Muscle of back (tissue), 11 donors: Measurements from ENCODE around the gene EPHA7. TPM values are rescaled to one million over a fixed set of nuclear protein-coding genes. Genes with fewer than 3 reads are reported as not detected.

Experiments used
- DNase-seq, 3 donors: peaks; one replicate each; pipeline versions ENCODE4 v3.0.0 to v3.0.0-alpha.2; 2013
- polyA plus RNA-seq, 10 donors: library from polyadenylated mRNA; unstranded; fragments of 120-200 nt; gene quantifications; one replicate each; pipeline ENCODE4 v1.2.1, GENCODE V29; 2013; ENCODE audit not compliant: insufficient read length in 10 of 10

Gene EPHA7
- polyA plus RNA-seq, 10 donors = 3.8 to 14.8 (median 6.9) TPM

DNA sequence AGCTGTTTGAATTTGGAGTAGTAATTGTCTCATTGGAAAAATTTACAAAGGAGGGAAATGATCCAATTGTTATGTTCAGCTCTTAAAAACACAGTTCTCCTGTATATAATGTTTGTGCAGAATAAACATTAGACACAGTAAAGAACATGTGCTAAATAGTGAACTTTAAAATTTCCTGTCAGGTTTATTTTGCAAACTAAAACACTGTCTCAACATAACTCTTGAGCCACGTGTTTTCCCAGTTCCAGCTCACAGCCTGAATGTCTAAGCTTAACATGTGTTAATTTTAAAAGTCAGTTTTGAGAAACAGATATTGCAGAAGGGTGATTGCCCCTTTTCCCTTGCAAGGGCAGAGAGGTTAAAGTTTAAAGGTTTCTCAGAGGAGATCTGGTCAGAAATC lies 20.6 kb downstream of the EPHA7 start:
- DNase-seq = no peak

DNA sequence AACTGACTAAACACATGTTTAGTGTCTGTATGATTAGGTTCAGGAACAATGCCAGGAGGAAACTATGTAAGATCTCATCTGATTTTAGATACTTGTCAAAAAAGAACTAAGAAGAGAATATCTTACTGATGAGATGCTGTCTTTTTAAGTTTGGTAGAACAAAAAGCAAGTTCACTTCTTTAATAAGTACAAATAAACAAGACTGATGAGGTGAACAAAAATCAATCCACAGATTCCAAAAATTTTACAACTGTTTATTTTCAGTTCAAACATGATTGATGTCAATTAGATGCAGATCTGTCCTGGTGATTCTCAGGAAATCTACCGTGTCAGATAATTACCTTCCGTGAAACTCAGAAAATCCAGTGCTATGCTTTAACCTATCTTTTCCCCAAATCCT lies 24.9 kb downstream of the EPHA7 start:
- DNase-seq = no peak

DNA sequence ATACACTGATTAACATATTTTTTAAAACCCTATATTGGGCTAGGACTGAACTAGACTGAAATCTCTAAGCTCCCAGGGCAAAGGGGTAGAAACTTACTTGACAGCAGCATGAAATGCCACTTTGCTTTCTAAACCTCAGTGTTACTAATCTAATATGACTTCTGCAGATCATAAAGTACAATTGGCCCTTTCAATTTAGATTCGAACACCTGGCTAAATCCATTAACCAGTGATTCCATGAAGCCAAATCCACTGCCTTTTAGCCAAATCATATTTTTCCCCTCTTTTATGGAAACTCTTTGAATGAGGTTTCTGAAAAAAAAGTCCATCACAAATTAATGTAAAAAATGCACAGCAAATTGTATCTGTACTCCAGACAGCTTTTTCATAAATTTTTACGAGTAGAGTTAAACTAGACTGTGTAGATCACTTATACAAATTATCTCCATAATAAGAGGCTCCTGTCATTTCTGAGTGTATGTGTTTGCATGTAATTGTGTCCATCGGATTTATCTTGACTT lies 25.7 kb downstream of the EPHA7 start:
- DNase-seq = no peak

DNA sequence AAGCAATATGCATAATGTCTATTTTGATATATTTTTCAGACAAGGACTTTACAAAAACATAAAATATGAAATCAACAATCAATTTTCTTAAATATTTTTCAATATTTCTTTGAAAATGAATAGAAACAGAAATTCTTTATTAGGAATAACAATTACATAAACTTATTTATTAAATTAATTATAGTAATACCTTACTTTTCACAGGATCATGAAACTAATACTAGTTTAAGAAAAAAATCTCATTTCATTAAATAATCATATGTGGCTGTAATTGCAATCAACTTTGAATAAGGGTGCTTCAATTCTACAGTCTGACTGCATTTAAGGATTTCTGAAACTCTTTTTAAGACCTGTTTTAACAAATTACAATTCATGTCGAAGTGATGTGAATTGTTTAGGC lies 26.6 kb downstream of the EPHA7 start:
- no peak for DNase-seq

DNA sequence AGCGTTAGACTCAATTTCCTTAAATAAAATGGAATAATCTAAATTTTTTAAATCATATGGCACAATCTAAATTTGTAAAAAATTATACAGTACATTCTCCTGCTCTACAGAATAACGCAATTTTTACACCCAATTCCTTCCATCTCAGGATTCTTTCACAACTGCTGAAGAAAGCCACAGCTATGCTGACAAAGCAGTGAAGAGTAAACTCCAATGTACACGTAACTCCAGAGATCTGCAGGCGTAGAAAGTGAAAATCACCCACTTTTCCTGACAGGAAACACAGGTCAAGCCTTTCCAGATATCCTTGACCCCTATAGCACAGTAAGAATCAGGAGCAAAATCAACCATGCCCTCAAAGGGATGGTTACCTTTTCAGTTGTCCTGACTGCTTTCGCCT lies 27.4 kb downstream of the EPHA7 start:
- no peak for DNase-seq

DNA sequence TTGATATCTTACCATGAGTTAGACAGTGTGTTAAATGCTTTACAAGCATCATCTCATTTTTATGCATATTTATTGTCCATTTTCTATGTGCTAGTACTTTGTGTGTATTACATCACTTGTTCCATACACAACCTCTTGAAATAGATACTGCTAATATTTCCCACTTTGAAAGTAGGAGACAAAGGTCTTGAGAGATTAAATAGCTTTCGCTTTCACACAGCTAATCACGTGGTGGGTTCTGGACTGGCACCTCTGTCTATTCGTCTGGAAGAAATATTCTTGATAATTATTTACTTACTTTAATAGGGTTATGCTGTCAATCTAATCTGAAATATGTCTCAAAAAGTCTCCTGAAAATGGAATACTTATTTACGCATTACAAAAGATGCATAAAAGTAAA lies 30.2 kb downstream of the EPHA7 start:
- DNase-seq = no peak

DNA sequence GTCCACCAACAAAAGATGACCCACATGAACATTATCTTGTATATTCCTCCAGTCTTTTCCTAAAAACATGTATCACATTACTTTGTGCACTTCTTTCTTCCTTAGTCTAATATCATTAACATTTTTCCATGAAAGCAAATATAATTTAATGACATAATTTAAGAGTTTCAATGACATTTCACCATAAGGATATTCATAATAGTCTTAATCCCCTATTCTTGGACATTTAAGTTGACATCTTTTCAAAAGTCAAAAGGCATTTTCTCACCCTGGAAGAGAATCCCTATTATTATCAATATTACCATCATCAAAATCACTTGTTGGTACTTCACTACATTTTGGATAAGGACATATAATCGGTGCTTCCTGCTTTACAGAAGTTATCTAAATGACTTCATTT lies 31.3 kb downstream of the EPHA7 start:
- no peak for DNase-seq

DNA sequence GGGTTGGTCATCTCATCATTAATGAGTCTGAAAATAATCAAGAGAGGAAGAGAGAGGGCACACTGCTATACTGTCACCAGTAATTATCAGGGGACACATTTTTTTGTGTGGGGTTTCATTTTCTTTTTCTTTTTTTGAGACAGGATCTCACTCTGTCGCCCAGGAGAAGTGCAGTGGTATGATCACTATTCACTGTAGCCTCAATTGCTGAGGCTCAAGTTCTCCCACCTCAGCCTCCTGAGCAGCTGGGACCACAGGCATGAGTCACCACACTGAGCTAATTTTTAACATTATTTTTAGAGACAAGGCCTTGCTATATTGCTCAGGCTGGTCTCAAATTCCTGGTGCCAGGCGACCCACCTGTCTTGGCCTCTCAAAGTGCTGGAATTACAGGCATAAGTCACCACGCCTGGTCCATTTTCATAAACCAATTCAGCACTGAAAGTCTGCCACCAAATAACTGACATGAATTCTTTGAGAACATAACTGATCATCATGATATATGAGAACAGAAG lies 43.3 kb downstream of the EPHA7 start:
- no peak for DNase-seq

DNA sequence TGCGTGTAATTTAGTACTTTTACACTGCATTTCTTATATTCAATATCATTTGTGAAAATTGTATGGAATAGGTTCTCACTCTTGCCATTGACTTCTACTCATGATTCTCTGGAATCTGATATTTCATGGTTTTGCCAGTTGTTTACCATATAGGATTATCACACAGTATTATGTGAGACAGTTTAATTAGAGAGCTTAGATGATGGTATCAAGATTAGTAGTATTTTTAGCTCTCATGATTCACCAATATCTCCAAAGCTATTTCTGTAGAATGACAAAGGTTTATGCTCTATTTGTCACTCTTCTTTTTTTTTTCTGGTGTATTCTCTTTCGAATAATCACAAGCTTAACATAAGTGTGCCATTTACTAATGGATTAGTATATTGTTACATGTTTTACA lies 45.9 kb downstream of the EPHA7 start:
- DNase-seq = no peak

DNA sequence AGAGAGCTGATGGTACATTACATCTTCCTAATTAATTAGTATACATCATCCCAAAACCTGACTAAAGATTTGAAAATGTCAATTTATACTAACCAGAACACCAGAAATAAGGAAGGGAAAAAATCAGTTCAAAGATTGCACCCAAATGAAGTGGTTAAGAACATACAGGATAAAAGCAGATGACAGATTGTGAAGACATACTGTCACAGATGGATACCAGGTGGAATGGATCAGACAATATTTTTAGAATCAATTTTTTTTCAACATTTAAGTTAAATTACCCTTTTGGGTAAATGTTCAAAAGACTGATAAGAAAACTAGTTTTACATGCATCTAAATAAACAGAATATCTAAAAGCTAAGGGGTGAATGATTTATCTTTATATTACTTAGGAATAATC lies 47.6 kb downstream of the EPHA7 start:
- DNase-seq = no peak

DNA sequence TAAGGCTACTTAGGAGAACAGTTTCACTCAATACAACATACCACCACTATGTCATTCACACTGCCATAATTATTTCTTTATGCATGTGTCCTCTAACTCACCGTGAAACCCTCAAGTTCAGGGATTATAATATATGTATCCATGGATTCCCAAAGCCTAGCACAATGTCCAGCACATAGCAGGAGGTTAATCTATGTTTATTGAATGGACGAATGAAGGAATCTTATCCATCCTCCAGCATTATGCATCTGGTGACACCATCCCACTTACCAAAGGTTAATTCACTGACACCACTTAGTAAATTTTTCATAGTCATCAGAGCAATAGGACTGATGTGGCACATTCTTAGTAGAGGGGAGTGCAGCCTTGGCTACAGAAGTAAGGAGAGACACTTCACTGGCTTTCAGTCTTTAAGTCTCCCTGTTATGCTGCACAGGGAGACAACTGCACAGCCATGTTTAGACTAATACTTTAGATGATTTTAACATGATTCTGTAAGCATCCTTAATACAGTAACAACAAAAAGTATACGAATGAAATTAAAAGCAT lies 49.7 kb downstream of the EPHA7 start:
- no peak for DNase-seq

DNA sequence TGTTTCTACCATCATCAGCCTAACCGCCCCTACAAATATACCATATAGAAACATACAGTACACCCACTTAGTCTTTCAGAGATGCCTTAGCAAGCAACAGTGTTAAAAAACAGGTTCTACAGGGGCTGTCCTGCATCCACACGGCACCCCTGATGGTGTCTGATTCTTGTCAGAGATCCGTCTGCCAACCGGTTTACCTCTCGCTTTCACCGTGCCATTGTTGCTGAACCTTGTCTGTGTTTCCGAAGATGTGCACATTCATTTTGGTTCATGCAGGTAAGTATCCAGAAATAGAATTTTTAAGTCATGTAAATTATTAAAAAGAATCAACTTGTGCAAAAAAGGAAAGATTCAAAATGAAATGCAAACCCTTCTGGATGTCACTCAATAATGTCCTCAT lies 52.9 kb downstream of the EPHA7 start:
- DNase-seq = no peak

DNA sequence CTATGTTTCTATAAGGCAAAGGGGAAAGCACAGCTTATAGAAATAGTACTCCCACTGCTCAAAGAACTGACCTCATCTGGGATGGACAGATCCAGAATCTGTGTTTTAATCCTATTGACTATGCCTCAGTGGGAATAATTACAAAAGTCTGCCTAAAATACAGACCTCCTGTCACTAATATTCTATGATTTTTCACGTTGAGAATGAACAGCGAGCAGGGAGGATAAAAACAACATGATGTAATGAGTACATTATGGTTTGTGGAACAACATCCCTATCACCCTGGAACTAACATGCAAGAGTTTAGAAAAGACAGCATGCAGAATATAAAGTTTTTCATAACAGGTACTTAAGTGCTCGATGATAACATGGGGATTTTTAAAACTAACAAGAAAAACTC lies 53.9 kb downstream of the EPHA7 start:
- no peak for DNase-seq

DNA sequence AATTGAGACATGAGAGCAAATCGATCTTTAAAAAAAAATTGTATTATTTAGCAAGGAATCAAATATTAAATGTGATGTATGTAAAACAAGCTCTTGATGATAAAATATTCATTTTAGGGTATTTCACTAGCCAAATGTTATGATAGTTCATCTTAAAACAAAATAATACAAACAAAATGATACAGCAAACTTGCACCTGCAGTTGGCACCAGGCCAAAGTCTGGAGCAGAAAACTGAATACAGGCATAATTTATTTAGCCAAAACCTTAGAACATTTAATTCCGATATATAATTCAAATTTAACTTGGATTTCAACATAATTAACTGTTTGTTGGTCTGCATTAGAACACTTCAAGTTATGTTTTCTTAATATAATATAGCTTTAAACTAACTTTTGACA lies 60.9 kb downstream of the EPHA7 start:
- DNase-seq = no peak

DNA sequence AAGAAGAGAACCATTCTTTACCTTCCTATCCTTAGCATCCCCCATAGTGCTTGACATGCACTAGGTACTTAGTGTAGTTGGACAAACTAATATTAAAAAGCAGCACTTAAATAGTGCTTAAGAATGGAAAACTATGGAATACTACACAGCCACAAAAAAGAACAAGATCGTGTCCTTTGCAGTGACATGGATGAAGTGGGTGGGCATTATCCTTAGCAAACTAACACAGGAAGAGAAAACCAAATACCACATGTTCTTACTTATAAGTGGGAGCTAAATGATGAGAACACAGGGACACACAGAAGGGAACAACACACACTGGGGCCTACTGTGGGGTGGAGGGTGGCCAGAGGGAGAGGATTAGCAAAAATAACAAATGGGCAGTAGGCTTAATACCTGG lies 66.8 kb downstream of the EPHA7 start:
- DNase-seq = no peak

DNA sequence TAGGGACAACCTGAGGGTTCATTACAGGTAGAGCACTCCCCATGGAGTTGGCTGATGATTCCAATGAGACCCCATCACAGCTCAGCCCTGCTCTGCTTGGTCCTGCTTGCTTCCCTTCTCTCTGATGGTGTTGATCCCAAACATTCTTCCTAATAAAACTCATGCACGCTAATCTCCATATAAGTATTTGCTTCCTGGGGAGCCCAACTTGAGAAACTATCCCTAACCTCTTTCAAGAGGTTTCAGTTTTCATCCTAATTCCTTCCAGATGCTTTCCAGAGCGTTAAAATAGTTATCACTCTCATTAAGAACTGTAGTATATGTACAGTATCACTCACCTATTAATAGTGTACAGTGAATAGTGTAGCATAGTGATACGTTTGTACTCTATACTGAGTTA lies 68.1 kb downstream of the EPHA7 start:
- DNase-seq = no peak

DNA sequence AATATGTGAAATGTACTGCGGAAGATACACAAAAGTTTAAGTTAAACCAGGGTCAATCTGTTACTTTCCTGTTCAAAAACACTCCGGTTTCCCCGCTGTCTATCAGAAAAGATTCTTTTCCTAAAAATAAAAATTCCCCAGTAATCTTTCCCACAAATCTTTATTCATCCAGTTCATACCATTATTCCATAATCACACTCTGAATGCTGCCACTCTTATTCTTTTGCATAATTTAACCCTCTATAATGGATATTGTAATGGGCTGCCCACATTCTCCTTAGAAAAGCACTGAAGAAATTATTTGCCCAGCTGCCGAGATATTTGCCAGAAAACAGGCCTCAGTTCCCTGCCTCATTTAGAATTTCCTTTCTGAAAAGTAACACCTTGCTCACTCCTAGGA lies 68.6 kb downstream of the EPHA7 start:
- DNase-seq = no peak

DNA sequence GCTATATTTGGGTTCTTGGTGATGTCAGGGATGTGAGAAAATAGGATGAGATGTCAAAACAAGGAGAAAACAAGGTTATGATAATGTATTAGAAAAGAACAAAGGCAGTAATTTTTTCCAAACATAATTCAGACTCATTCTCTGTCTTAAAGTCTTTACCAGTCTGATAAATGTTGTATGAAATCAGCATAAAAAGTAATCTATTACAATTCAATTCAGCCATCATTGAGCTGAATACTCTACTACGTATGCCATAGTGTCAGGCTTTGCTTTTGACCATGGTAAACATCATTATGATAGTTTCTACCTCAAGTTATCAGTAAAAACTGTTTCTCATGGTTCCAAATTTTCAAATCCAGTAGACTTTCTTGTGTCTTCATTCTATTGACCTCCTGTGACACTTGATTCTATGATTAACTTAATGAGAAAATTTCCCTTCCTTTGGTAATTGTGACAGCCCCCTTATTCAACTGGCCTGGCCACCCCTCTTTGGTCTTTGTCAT lies 75.0 kb downstream of the EPHA7 start:
- no peak for DNase-seq

DNA sequence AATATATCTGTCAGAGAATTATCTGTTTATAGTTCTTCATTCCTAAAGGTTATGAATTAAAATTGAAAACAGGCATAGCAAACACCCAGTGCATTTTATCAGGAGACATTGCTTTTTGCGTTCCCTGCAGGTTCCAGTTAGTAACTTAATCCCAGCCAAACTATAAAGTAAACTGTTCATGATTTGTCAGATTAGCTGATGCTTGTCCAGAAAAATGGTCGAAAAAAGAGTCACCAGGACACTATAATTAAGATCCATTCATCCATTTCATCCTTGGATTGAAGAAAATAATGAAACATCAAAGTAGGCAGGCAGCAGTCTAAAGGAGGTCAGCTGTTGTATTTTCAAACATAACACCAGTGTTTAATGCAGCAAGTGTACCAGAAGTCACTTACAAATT lies 75.9 kb downstream of the EPHA7 start:
- no peak for DNase-seq

DNA sequence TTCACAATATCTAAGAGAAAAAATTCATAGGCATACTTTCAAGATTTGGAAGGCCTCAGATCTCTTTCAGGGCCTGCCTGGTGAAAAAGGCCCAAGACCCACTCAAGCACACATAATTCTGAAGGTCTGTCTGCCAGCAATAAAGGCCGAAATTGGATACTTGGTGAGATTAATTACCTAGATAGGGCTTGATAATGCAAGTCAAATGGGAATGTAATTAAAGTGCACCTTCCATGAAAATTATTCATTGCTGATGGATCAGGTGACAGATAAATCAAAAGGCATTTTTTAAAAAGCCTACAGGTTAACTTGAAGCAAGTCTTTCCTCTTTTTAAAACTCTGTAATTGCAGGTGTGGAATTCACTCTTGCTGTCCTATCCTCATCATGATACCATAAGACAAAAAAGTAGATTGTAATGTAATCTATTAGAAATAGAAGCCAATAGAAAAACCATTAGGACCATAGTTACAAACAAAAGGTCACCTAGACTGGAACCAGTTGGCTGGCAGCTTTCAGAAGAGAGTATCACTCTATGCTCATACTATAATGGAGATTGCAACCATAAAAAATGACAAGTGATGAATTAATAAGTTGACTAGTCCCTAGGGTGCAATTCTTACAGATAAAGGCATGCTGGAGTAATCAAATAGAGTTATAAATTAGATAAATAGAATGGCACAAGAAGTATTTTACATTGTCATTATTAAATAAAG lies 77.3 kb downstream of the EPHA7 start:
- no peak for DNase-seq

DNA sequence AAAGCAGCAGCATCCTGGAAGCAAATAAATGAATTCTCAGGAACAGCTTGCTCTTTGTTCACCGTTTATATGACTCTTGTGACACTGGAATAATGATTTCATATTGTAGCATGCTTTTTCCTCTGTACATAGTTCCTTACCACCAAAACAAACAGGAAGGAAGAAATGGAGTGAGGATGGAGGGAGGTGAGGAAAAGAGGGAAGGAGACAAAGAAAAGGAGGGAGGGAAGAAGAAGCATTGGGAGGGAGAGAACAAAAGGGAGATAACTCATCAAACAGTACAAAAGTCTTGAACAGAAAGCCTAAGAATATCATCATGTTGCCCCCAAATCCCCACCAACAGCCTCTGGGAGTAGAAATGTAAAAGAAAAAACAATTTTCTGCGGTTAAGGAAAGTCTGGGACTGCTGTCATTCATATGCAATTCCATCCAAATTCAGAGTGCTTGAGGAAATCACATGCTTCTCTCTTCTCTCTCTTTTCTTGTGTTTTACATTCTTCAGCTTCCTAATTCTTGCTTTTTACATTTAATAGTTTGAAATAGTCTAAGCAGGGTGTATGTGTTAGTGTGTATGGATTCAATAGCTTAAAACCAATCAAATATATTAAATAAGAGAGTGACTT lies 81.5 kb downstream of the EPHA7 start:
- DNase-seq = no peak

DNA sequence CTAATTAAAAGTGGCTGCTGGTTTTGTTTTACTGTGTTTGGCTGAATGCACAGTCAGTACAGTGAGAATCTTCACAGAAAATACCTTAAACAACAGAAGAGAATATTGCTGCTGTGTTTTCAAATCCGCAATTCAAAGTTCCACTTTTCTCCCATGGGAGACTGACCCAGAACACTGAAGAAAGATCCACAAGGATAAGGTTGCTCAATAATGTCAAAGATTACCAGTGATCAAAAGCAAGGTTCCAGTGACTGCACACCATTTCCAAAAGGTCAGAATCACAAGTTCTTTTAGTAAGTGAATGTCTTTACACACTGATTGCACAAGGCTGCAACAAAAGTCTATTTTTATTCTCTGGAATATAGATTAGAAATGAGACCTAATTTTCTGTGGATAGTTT lies 82.3 kb downstream of the EPHA7 start:
- no peak for DNase-seq
